BJ (cell line): ENCODE results near the gene MYO18B. TPM values are rescaled to one million over a fixed set of nuclear protein-coding genes. Genes with fewer than 3 reads are reported as not detected.

Source experiments
- CTCF ChIA-PET: fragments of 350-600 bp; formaldehyde crosslinking; extraction: SDS; loops from one replicate; lab custom pipeline; 2021; ENCODE audit warnings: antibody characterized with exemption, inconsistent platforms; lab: Yijun Ruan, JAX
- POLR2A ChIA-PET: fragments of 300-600 bp; sonication (Branson Sonifier 250); formaldehyde crosslinking; extraction: SDS; loops from one replicate; lab custom pipeline; 2021; ENCODE audit warnings: antibody characterized with exemption; lab: Charles Lee
- DNase-seq: peaks from one replicate; pipeline ENCODE4 v3.0.0-alpha.2; 2011; ENCODE audit warnings: low read depth
- H3K27me3 ChIP-seq: 2 replicates; pipeline ENCODE4 v1.6.0; 2011; ENCODE audit warnings: low read length; ENCODE audit not compliant: control insufficient read depth, insufficient read depth
- H3K36me3 ChIP-seq: 2 replicates; pipeline ENCODE4 v1.5.1; 2011; ENCODE audit warnings: low read length; ENCODE audit not compliant: control insufficient read depth, insufficient read depth
- H3K4me3 ChIP-seq: 2 replicates; pipeline ENCODE4 v1.5.1; 2011; ENCODE audit warnings: low read depth, mild to moderate bottlenecking, control low read depth, low read length
- polyA plus RNA-seq: library from polyadenylated mRNA; depleted of rRNA; stranded (reverse); fragments of >200 nt; gene quantifications from 2 replicates; pipeline ENCODE4 v1.2.3, GENCODE V29; 2011
- TF ChIP-seq, protein P1 (sequence below): IDR thresholded peaks from 2 replicates; pipeline ENCODE4 v1.5.1; 2011; ENCODE audit warnings: low read depth, mild to moderate bottlenecking, control low read depth, inconsistent platforms, low read length, moderate library complexity; ENCODE audit not compliant: insufficient read depth

Gene MYO18B
- polyA plus RNA-seq, 1 experiment = not detected

- POLR2A ChIA-PET = no interaction called here
- Histone ChIP-seq H3K4me3 (no peak overlapping the region), H3K27me3 (no peaks in the 10 kb centered on the region), H3K36me3 (no peaks in the 10 kb centered on the region)
- DNase-seq = no peak
- TF ChIP-seq, protein P1, sequence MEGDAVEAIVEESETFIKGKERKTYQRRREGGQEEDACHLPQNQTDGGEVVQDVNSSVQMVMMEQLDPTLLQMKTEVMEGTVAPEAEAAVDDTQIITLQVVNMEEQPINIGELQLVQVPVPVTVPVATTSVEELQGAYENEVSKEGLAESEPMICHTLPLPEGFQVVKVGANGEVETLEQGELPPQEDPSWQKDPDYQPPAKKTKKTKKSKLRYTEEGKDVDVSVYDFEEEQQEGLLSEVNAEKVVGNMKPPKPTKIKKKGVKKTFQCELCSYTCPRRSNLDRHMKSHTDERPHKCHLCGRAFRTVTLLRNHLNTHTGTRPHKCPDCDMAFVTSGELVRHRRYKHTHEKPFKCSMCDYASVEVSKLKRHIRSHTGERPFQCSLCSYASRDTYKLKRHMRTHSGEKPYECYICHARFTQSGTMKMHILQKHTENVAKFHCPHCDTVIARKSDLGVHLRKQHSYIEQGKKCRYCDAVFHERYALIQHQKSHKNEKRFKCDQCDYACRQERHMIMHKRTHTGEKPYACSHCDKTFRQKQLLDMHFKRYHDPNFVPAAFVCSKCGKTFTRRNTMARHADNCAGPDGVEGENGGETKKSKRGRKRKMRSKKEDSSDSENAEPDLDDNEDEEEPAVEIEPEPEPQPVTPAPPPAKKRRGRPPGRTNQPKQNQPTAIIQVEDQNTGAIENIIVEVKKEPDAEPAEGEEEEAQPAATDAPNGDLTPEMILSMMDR = no peak
- CTCF ChIA-PET = no interaction called here
These were observed 188.9 kb downstream of the MYO18B start for GRCh38 chr22:25930788-25931310.

GRCh38 chr22:25933158-25933788 is 191.3 kb downstream of the MYO18B start:
- Histone ChIP-seq H3K36me3 (no peaks in the 10 kb centered on the region), H3K4me3 (no peak overlapping the region), H3K27me3 (no peaks in the 10 kb centered on the region)
- no peak for DNase-seq
- ChIA-PET POLR2A (no interaction called here), CTCF (no interaction called here)
- TF ChIP-seq, protein P1 = no peak

DNA sequence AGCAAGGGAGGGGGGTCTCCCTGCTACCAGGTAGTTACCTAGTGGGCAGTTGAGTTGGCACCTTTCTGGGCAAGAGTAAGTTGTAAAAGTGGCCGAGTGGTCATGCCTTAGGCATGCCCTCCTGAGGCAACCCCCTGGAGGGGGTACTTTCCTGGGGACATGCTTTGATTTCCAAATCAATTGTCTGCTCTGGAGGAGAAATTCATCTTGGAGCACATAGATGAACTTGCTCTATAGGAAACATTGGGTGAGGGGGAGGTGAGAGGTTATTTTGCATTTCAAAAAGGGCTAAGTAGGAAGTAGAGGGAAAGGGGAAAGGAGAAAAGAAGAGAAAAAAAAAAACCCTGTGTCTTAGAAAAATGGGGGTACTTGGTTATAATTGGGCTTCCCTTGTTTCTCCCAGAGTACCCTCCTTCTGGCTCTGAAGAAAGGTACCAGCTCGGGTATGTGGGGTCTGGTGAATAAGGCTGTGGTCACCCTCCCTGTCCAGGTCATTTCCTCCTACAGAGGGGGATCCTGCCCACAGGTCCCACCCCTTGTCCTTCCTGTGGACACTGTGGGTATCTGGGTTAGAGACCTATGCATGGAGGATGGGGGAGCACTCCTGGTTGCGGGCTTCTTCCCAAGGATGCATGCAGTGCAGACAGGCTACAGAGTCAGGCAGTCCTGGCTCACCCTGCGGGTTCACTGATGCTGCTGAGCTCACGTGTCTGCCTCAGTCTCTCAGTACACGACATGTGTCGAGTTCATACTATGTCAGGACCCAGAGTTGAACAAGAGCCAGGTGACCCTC is 193.5 kb downstream of the MYO18B start:
- Histone ChIP-seq H3K4me3 (no peak overlapping the region), H3K27me3 (no peaks in the 10 kb centered on the region), H3K36me3 (no peaks in the 10 kb centered on the region)
- TF ChIP-seq, protein P1 = no peak
- ChIA-PET CTCF (no interaction called here), POLR2A (no interaction called here)
- no peak for DNase-seq

DNA sequence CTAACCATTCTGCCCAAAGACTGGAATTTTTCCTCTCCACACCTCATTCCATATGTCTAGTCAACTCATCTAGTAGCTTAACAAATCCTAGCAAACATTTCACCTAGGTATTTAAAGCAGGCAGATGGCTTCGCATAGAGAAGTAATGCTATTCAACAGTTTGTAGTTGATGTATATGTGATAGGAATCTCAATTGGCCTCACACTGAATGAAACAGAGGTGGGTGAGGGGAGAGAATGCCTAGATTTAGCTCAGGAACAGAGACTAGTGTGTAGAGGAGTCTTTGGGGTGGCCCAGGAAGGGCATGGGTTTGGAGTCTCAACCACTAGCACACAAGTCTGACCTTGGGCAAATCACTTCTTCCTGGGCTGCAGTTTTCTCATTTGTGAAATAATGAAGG is 196.2 kb downstream of the MYO18B start:
- TF ChIP-seq, protein P1 = no peak
- Histone ChIP-seq H3K36me3 (no peaks in the 10 kb centered on the region), H3K27me3 (no peaks in the 10 kb centered on the region), H3K4me3 (no peak overlapping the region)
- DNase-seq = no peak
- ChIA-PET CTCF (no interaction called here), POLR2A (no interaction called here)

DNA sequence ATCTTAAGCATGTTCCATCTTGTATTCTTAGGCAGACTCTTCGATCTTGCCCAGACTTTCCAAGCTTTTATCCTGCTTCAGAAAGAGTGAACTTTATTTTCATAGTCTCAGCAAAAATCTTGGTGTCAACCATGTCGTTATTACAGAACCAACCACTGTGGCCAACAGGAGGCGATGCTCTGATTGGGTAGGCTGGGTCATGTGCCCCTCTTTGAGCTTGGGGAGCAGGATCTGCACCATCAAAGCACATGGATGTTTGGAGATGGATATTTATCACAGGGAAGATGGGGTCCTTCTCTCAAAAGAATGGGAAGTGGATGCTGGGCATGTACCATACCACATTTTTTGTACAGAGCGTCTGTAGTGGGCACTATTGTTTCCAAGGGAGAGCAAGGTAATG is 197.4 kb downstream of the MYO18B start:
- TF ChIP-seq, protein P1 = no peak
- ChIA-PET CTCF (no interaction called here), POLR2A (no interaction called here)
- DNase-seq = no peak
- H3K36me3 ChIP-seq = no peaks in the 10 kb centered on the region
- H3K4me3 ChIP-seq = no peak overlapping the region
- no peaks in the 10 kb centered on the region for H3K27me3 ChIP-seq
